ENCODE measurements around the gene CCDC141. TPM values are rescaled to one million over a fixed set of nuclear protein-coding genes. Genes with fewer than 3 reads are reported as not detected.

CCDC141 gene
- total and polyA plus RNA-seq, 2 of the 13 experiments (the other 11 are each of a cell fraction or from before 2014, with no cell fraction given) = not detected

- TF ChIP-seq RARG (CRISPR knock-in tag; IDR thresholded peaks at IDR 0.05; ENCODE audit: low read depth) (no peak), ZBED4 (CRISPR knock-in tag; IDR thresholded peaks at IDR 0.05; ENCODE audit: borderline replicate concordance) (no peak), MAFG (CRISPR knock-in tag; IDR thresholded peaks at IDR 0.05) (no peak), U2AF1 (optimal IDR thresholded peaks at IDR 0.05; ENCODE audit: low read depth, low read length) (no peak), ZBTB1 (CRISPR knock-in tag; IDR thresholded peaks at IDR 0.05; ENCODE audit: borderline replicate concordance) (no peak), UBTF (CRISPR knock-in tag; IDR thresholded peaks at IDR 0.05) (no peak), ZSCAN29 (CRISPR knock-in tag; conservative IDR thresholded peaks at IDR 0.05) (no peak), ZSCAN21 (CRISPR knock-in tag; IDR thresholded peaks at IDR 0.05; ENCODE audit: borderline replicate concordance) (no peak)
These were observed 250.6 kb downstream of the CCDC141 start (continued) for GRCh38 chr2:178799305-178799704.
